ENCODE data around the gene PGLYRP3. TPM values are rescaled to one million over a fixed set of nuclear protein-coding genes. Genes with fewer than 3 reads are reported as not detected.

Gene PGLYRP3
- total and polyA plus RNA-seq, 7 donors = not detected

GRCh38 chr1:153271711-153272110, 41.0 kb downstream of the PGLYRP3 start:
- DNase-seq = no peak
- 35 to 55% (median 35%) methylated on average over 1 of the region's 1 CpG for WGBS, 3 donors

GRCh38 chr1:153265457-153265856, 47.3 kb downstream of the PGLYRP3 start:
- intact Hi-C loops (cut with DNase I) = no loop called here
- no peaks in the 10 kb centered on the region for H3K9me3 ChIP-seq
- no peak for ATAC-seq
- peaks cover 4% of the 10 kb centered on the region for H3K4me1 ChIP-seq
- no peak for TF ChIP-seq CTCF (IDR thresholded peaks at IDR 0.05)
- H3K27ac ChIP-seq = no peak overlapping the region
- no peak for DNase-seq
- H3K4me3 ChIP-seq = no peak overlapping the region
- 67 to 82% (median 76%) methylated on average over 1 of the region's 1 CpG for WGBS, 3 donors
- peaks cover 0 to 51% (median 19%) of the 10 kb centered on the region in 3 donors for H3K27me3 ChIP-seq (ENCODE audit: insufficient read depth in 3 of 3, low read length in 2 of 3)
- H3K36me3 ChIP-seq (ENCODE audit: insufficient read depth in 1 of 2, low read depth in 1 of 2) = no peaks in the 10 kb centered on the region

More at GRCh38 chr1:153271711-153272110, 41.0 kb downstream of the PGLYRP3 start:
- Histone ChIP-seq H3K36me3 (ENCODE audit: insufficient read depth in 1 of 2, low read depth in 1 of 2) (no peaks in the 10 kb centered on the region), H3K4me1 (no peaks in the 10 kb centered on the region), H3K27ac (no peak overlapping the region), H3K27me3 (ENCODE audit: insufficient read depth in 3 of 3, low read length in 2 of 3) (peaks cover 0 to 7% (median 0%) of the 10 kb centered on the region in 3 donors), H3K4me3 (no peak overlapping the region), H3K9me3 (no peaks in the 10 kb centered on the region)
- TF ChIP-seq CTCF (IDR thresholded peaks at IDR 0.05) = no peak
- no peak for ATAC-seq
- intact Hi-C loops (cut with DNase I) = no loop called here

DNA sequence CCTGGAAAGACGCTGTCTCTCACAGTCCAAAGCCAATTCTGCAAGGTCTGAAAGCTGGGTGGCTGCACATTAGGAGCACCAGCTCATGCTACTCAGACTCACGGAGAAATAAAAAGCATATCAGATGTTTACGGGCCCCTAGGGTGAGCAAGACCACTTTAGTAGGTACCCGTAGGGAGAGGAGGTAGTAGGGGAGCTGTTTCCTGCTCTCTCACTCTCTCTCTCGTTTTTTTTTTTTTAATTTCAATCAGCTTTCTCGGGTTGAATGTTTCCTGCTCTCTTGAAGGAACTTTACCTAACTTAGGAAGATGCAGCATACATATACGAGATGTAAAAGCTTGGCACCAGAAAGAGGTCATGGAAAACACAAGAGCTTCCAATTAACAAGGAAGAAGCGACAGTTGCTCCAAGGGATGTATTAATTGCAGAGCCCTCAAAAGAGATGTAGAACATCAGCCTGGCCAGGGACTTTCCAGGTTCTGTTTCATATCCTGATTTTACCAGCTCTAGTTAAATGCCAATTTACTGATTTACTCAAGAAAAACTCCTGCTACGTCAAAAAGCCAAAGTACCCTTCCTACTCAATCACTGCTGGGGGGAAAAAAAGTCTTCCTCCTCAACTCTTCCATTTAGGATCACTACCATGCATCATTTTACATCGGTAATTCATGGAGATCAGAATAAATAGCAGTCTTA, 50.1 kb downstream of the PGLYRP3 start:
- H3K4me1 ChIP-seq = peaks cover 4% of the 10 kb centered on the region
- no peak overlapping the region for H3K4me3 ChIP-seq
- no peaks in the 10 kb centered on the region for H3K36me3 ChIP-seq (ENCODE audit: insufficient read depth in 1 of 2, low read depth in 1 of 2)
- intact Hi-C loops (cut with DNase I) = no loop called here
- DNase-seq (no peak), ATAC-seq (no peak)
- no peak overlapping the region for H3K27ac ChIP-seq
- no peak for TF ChIP-seq CTCF (IDR thresholded peaks at IDR 0.05)
- WGBS, 3 donors = 24 to 43% (median 27%) methylated on average over 10 of the region's 10 CpGs
- no peaks in the 10 kb centered on the region for H3K9me3 ChIP-seq
- H3K27me3 ChIP-seq (ENCODE audit: insufficient read depth in 3 of 3, low read length in 2 of 3) = peaks cover 0 to 66% (median 19%) of the 10 kb centered on the region in 3 donors

- peak overlapping the region; percentile 56 for H3K4me3 ChIP-seq
- ATAC-seq (no peak), DNase-seq (no peak)
- peaks cover 4% of the 10 kb centered on the region for H3K4me1 ChIP-seq
- H3K36me3 ChIP-seq (ENCODE audit: insufficient read depth in 1 of 2, low read depth in 1 of 2) = no peaks in the 10 kb centered on the region
- H3K27ac ChIP-seq = no peak overlapping the region
- H3K27me3 ChIP-seq (ENCODE audit: insufficient read depth in 3 of 3, low read length in 2 of 3) = peaks cover 0 to 66% (median 19%) of the 10 kb centered on the region in 3 donors
- TF ChIP-seq CTCF (IDR thresholded peaks at IDR 0.05) = no peak
- WGBS, 3 donors = 36 to 57% (median 44%) methylated on average over 6 of the region's 6 CpGs
- intact Hi-C loops (cut with DNase I) = no loop called here
- no peaks in the 10 kb centered on the region for H3K9me3 ChIP-seq
Observed at GRCh38 chr1:153262070-153262366, 50.7 kb downstream of the PGLYRP3 start.
